SW480 (cell line): Measurements from ENCODE around the gene KIRREL1.

Experiments
- DNase-seq: peaks from one replicate; pipeline ENCODE4 v3.0.0-alpha.2; 2016; ENCODE audit warnings: low spot score

Gene KIRREL1

DNA sequence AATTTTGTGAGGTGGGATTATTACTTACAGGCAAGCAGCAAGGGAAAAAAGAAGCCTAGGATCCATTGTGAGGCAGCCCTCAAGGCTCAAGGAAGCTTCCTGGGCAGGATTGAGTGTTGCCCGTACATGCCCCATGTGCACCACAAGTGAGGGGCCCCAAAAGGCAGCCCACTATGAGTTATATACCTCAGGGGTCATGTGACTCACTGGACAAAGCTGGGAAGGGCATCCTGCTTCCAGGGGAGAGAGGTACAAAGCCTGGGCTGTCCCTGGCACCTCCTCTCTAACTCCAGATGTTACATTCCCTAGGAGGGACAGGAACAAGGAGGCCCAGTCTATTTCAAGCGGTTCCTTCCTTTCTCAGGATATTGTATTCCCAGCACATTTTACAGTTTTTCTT, 153.3 kb downstream of the KIRREL1 start:
- DNase-seq, result no peak

DNA sequence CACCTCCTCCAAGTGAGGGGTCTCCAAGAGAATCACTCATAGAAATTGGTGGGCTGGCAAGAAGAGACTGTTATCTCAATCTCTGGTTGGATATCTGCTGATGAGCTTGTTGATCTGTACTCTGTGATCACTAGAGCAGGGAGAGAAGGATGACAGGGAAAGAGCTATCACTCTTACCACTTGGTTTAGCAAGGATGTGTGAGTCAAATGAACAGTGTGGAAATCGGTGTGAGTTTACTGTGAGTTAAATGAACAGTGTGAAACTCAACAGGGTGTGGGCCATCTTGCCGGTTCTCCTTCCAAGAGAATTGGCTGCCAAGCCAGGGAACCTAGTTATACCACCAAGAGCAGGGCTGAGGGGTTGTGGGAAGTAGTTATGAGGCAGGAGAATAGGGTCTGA, 154.0 kb downstream of the KIRREL1 start:
- DNase-seq, result no peak

DNA sequence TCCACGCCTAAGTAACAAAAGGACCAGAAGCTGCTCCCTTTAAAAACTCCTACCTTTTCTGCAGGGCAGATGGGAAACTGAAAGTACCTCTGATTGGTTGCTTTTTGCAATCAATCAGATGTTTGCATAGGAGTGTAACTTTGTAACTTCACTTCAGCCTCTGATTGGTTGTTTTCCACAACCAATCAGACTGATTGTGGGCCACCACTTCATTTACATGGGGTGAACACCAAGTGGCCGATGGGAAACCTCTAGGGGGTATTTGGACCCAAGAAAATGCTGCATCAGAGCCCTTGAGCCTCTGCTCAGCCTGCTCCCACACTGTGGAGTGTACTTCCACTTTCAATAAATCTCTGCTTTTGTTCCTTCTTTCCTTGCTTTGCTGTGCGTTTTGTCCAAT, 154.4 kb downstream of the KIRREL1 start:
- DNase-seq, result no peak

DNA sequence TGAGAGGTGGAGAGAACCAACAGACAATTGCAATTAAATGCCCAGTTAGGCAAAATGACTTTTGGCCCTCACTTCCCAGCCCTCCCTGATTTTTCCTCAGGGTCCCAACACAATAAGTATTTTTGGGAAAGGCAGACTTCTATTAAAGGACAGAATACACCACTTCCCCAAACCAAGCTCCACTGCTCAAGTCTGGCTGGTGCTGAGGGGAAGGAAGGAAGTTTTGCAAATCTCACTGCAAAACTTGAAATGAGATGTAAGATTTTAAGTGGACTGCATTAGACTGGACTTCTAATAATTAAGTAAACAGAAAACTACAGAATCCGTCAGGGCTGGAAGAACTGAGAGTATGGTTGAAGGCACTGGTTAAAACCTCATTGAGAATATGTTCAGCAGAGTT, 155.0 kb downstream of the KIRREL1 start:
- no peak for DNase-seq

DNA sequence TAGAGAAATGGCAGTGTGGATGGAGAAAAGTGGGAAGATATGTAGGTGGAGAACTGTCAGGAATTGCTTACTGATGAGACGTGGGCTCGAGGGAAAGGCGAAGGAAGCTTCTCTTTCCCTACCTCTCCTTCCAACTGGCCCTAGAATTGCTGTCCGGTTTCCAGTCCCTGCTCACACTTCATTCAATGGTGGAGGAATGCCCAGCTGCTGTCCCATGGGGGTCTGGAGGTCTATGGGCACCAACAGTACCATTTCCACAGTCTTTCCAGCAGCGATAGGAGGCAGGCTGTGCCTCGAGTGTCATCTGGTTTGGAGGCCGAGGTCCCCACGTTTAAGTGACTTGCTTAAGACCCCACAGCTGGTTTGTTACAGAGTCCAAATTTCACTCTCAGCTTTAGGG, 155.7 kb downstream of the KIRREL1 start:
- DNase-seq, result no peak
